ENCODE results near the gene KREMEN1. TPM values are rescaled to one million over a fixed set of nuclear protein-coding genes. Genes with fewer than 3 reads are reported as not detected.

Gene KREMEN1
- total and polyA plus RNA-seq, 2 donors (not counting 1 experiment from before 2014, with no cell fraction given), result 0.01 TPM; not detected in 1

DNA sequence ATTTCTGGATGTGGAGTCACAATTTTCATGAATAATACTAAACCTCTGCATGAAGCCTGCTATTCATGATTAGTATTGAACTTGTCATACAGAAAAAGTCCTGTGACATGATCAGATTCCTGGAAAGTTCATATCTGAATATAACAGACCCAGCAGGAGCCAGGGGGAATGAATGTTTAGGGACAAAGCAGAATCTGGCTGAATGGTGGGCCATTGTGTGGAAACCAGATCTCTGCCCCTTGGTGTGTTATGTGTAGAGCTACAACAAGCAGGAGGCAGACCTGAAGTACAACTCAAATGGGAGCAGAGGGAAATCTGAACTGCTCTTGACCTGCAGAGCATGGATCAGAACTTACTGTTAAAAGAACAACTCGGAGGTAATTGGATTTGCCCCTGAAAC lies 30.3 kb downstream of the KREMEN1 start:
- intact Hi-C loops (cut with micrococcal nuclease), result no loop called here
- Mint-ChIP-seq H3K9me3 (ENCODE audit: insufficient read depth) (no peaks in the 10 kb centered on the region), H3K27me3 (peaks cover 8% of the 10 kb centered on the region), H3K4me3 (no peak overlapping the region), H3K4me1 (no peaks in the 10 kb centered on the region), H3K27ac (no peak overlapping the region)
- no peaks in the 10 kb centered on the region for H4K20me1 ChIP-seq (ENCODE audit: control insufficient read depth, insufficient read depth, low read length, poor library complexity, severe bottlenecking)
- H3K4me3 ChIP-seq (ENCODE audit: control extremely low read depth in 1 of 5, extremely low read depth in 1 of 5, insufficient read depth in 1 of 5, low read depth in 2 of 5, low read length in 4 of 5), result no peak overlapping the region
- 100% methylated on average over 1 of the region's 1 CpG for WGBS (ENCODE audit: insufficient coverage)
- H3K27ac ChIP-seq (ENCODE audit: low read length in 2 of 2), result no peak overlapping the region
- no peaks in the 10 kb centered on the region for H3K36me3 ChIP-seq (replicated peaks in 1 of 2; ENCODE audit: control extremely low read depth in 1 of 2, control insufficient read depth in 1 of 2, extremely low read depth in 1 of 2, insufficient read depth in 2 of 2, low read length in 1 of 2)
- H3K4me2 ChIP-seq (replicated peaks; ENCODE audit: low read depth, low read length, poor library complexity, severe bottlenecking), result no peak overlapping the region
- CTCF ChIA-PET, result no interaction called here
- no peaks in the 10 kb centered on the region for H3K79me2 ChIP-seq (ENCODE audit: control insufficient read depth, insufficient read depth, low read length)
- H3K4me1 ChIP-seq (ENCODE audit: control insufficient read depth in 2 of 2, insufficient read depth in 2 of 2, low read length in 2 of 2), result no peaks in the 10 kb centered on the region
- TF ChIP-seq EZH2 (IDR thresholded peaks at IDR 0.05; ENCODE audit: borderline replicate concordance, insufficient read depth, low read depth, low read length, poor library complexity, severe bottlenecking), result no peak
- TF ChIP-seq, protein P1, sequence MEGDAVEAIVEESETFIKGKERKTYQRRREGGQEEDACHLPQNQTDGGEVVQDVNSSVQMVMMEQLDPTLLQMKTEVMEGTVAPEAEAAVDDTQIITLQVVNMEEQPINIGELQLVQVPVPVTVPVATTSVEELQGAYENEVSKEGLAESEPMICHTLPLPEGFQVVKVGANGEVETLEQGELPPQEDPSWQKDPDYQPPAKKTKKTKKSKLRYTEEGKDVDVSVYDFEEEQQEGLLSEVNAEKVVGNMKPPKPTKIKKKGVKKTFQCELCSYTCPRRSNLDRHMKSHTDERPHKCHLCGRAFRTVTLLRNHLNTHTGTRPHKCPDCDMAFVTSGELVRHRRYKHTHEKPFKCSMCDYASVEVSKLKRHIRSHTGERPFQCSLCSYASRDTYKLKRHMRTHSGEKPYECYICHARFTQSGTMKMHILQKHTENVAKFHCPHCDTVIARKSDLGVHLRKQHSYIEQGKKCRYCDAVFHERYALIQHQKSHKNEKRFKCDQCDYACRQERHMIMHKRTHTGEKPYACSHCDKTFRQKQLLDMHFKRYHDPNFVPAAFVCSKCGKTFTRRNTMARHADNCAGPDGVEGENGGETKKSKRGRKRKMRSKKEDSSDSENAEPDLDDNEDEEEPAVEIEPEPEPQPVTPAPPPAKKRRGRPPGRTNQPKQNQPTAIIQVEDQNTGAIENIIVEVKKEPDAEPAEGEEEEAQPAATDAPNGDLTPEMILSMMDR (IDR thresholded peaks at IDR 0.05), result no peak
- ATAC-seq (ENCODE audit: low read depth) (no peak), DNase-seq (no peak)
- no peaks in the 10 kb centered on the region for H3K9me3 ChIP-seq (ENCODE audit: control extremely low read depth in 1 of 3, control insufficient read depth in 2 of 3, insufficient read depth in 1 of 3, low read length in 2 of 3)
- POLR2A ChIA-PET, result no interaction called here
- H3K27me3 ChIP-seq (replicated peaks in 1 of 4; ENCODE audit: control extremely low read depth in 1 of 4, control insufficient read depth in 3 of 4, insufficient read depth in 4 of 4, low read length in 3 of 4), result peaks cover 0 to 6% (median 2%) of the 10 kb centered on the region in 4 experiments
- no peak overlapping the region for H2AFZ ChIP-seq (ENCODE audit: insufficient read depth, low read depth, low read length, poor library complexity, severe bottlenecking)
- H3K9ac ChIP-seq (ENCODE audit: low read length), result no peak overlapping the region

DNA sequence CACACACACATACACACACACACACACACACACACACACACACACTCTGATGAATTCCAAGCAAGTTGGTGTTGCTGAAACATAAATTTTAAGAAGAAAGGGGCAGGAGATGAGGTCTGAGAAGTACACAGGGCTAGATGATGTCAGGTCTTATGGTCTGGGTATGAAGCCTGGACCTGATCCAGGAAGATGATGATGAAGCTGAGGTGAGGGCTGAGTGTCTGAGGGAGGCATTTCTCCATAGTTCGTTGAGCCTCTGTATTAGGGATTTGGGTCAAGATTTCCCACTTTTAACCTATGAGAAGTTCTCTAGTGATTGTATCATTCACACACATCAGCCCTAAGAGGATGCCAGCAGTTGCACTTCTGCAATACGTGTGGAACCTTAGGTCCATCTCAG lies 32.6 kb downstream of the KREMEN1 start:
- no peaks in the 10 kb centered on the region for H3K4me1 ChIP-seq (ENCODE audit: control insufficient read depth in 2 of 2, insufficient read depth in 2 of 2, low read length in 2 of 2)
- H2AFZ ChIP-seq (ENCODE audit: insufficient read depth, low read depth, low read length, poor library complexity, severe bottlenecking), result no peak overlapping the region
- WGBS (ENCODE audit: insufficient coverage), result no CpG with 5 or more reads among the region's 2 CpGs
- H3K27me3 Mint-ChIP-seq, result peaks cover 26% of the 10 kb centered on the region
- intact Hi-C loops (cut with micrococcal nuclease), result no loop called here
- peaks cover 0 to 3% (median 0%) of the 10 kb centered on the region in 3 donors for H3K9me3 ChIP-seq (ENCODE audit: control extremely low read depth in 1 of 3, control insufficient read depth in 2 of 3, insufficient read depth in 1 of 3, low read length in 2 of 3)
- H3K4me3 Mint-ChIP-seq, result no peak overlapping the region
- no peaks in the 10 kb centered on the region for H3K9me3 Mint-ChIP-seq (ENCODE audit: insufficient read depth)
- ChIA-PET CTCF (interaction anchor here (1.7 kb wide), 1 partner anchor 140 kb away, joined by 3 read pairs; no protein-coding TSS in a partner anchor), POLR2A (no interaction called here)
- no peak overlapping the region for H3K4me3 ChIP-seq (ENCODE audit: control extremely low read depth in 1 of 5, extremely low read depth in 1 of 5, insufficient read depth in 1 of 5, low read depth in 2 of 5, low read length in 4 of 5)
- ATAC-seq (ENCODE audit: low read depth) (no peak), DNase-seq (no peak)
- H4K20me1 ChIP-seq (ENCODE audit: control insufficient read depth, insufficient read depth, low read length, poor library complexity, severe bottlenecking), result no peaks in the 10 kb centered on the region
- H3K4me2 ChIP-seq (replicated peaks; ENCODE audit: low read depth, low read length, poor library complexity, severe bottlenecking), result no peak overlapping the region
- H3K9ac ChIP-seq (ENCODE audit: low read length), result no peak overlapping the region
- peaks cover 0 to 6% (median 3%) of the 10 kb centered on the region in 4 experiments for H3K27me3 ChIP-seq (replicated peaks in 1 of 4; ENCODE audit: control extremely low read depth in 1 of 4, control insufficient read depth in 3 of 4, insufficient read depth in 4 of 4, low read length in 3 of 4)
- H3K27ac ChIP-seq (ENCODE audit: low read length in 2 of 2), result no peak overlapping the region
- no peak overlapping the region for H3K27ac Mint-ChIP-seq
- TF ChIP-seq, protein P1 (IDR thresholded peaks at IDR 0.05), result no peak
- H3K36me3 ChIP-seq (replicated peaks in 1 of 2; ENCODE audit: control extremely low read depth in 1 of 2, control insufficient read depth in 1 of 2, extremely low read depth in 1 of 2, insufficient read depth in 2 of 2, low read length in 1 of 2), result no peaks in the 10 kb centered on the region
- no peaks in the 10 kb centered on the region for H3K4me1 Mint-ChIP-seq
- no peaks in the 10 kb centered on the region for H3K79me2 ChIP-seq (ENCODE audit: control insufficient read depth, insufficient read depth, low read length)
